H4 (cell line): Measurements from ENCODE around the gene DIP2C. TPM values are rescaled to one million over a fixed set of nuclear protein-coding genes. Genes with fewer than 3 reads are reported as not detected.
"Not testable (repeated sequence)": the region's sequence is repeated elsewhere in the genome, so short reads cannot be mapped to it uniquely, and the experiment has no call there.

ENCODE experiments used
- DNase-seq: peaks from one replicate; pipeline ENCODE4 v3.0.0-alpha.2; 2015; ENCODE audit warnings: low spot score
- total RNA-seq: library from RNA; depleted of rRNA; stranded (reverse); fragments of >200 nt; shearing (Covaris generic); gene quantifications from 2 replicates; pipeline ENCODE4 v1.2.3, GENCODE V29; 2014

DIP2C gene
- total RNA-seq, 1 experiment from 2014 or later: 2.3 TPM

DNA sequence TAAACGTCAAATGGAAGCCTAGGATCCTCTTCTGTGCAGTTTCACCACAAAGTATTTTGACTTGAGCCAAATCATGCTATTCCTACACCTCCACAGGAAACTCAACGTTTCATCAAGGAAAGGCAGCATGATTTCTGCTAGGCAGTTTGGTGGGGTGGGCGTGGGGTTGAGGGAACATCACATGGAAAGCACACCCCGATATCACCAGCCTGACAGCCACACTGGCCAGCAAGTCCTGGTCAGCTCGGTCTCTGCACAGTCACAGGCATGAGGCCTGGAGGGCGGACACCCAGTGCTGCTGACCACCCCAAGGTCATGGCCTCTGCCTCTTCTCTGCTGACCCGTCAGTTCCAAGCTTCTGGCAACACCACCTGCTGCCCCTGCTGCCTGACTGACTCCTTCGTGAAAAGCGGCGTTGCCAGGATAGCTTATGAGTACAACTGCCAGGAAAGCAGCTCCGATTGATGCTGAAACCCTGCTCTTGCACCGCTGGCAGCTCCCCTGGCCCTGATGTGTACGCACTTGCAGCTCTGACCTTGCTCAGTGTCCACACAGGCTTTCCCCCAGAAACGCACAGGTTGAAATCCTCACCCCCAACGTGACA is 171.5 kb downstream of the DIP2C start:
- no peak for DNase-seq

GRCh38 chr10:517241-517830 is 172.1 kb downstream of the DIP2C start:
- no peak for DNase-seq

DNA sequence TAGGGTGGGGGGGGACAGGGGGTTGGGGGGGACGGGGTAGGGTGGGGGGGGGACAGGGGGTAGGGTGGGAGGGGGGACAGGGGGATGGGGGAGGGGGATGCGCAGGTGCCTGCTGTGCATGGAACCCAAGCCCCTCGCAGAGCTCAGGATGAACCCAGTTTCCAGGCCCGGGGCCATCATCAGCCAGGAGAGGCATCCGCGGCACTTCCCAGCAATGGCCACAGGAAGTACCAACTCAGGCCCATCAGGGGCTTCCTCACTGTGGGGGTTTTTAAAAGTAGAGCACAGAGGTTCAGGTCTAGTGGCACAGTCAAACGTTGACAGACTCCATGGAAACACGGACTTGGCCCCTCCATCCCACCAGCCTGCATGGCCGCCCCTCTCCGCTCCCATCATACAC is 172.7 kb downstream of the DIP2C start:
- DNase-seq: no peak

- DNase-seq: no peak
Measured at GRCh38 chr10:515674-516073, 173.8 kb downstream of the DIP2C start.

- no peak for DNase-seq
Measured at GRCh38 chr10:514137-514671, 175.3 kb downstream of the DIP2C start.

DNA sequence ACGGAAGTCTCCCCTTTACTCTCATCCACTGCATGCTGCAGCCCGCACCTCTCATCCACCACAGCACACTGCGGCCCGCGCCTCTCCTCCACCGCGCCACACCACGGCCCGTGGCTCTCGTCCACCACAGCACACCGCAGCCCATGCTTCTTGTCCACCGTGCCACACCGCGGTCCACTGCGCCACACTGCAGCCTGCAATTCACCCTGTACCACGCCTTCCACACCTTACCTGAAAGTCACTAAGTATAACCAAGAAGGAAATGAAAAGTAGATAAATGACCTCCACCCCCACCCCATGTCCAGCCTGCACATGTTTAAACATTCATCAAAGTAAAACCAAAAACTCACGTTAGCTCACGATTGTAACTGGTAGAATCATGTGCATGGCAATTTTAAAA is 176.1 kb downstream of the DIP2C start:
- no peak for DNase-seq

DNA sequence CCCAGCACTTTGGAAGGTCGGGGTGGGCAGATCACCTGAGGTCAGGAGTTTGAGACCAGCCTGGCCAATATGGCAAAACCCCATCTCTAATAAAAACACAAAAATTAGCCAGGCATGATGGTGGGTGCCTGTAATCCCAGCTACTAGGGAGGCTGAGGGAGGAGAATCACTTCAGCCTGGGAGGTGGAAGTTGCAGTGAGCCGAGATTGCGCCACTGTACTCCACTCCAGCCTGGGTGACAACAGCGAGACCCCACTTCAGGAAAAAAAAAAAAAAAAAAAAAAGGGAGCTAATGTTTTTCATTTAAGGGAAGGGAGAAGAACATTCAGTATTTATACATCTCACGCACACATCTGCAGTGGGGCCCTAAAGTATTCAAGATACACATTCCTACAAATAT is 176.8 kb downstream of the DIP2C start:
- DNase-seq: not testable (repeated sequence)

DNA sequence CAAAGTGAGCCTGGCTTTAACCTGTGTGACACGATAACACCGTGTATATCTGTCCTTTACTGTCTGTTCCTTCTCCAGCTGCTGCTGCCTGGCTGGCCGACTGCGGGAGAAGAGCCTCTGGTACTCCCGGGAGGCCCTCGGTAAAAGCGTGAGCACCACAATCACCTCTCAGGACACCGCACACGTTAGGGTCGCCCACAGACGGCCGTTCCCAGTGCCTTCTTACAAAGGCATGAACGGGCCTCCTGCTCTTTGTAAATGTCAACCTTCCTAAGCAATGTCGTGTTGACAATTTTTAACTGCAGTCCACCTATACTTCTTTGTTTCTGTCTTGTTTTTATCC is 177.6 kb downstream of the DIP2C start:
- no peak for DNase-seq

DNA sequence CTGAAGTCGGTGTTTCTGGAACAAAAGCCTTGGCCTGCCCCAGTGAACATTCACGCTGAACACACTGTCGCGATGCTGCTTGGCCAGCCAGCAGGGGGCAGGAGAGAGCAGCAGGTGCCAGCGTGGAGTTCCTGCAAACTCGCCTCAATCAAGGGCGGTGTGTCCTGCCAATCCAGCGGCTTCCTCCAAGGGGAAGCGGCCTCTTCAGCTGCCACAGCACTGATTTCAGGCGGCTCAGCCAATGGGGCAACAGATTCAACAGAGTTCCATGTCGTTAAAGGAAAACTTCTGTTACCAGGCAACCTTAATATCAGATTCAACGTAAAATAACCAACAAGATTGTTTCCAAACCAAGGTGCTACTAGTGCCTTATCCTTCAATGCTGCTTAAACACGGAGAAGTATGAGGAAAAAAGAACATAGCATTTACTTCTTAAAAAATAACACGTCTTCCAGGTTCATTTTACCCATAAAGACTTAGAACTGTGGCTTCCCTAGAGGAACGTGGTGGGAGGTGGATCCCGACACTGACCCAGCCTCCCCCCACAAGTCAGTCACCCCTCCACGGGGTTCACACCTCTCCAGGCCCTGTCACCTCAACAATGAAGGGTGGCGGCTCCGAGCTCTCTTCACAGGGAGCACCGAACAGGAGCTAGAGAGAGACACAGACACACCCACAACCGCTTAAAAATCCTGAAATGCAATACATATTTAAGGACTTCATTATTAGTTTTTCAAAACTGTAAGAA is 178.2 kb downstream of the DIP2C start:
- peak; percentile 79 for DNase-seq

DNA sequence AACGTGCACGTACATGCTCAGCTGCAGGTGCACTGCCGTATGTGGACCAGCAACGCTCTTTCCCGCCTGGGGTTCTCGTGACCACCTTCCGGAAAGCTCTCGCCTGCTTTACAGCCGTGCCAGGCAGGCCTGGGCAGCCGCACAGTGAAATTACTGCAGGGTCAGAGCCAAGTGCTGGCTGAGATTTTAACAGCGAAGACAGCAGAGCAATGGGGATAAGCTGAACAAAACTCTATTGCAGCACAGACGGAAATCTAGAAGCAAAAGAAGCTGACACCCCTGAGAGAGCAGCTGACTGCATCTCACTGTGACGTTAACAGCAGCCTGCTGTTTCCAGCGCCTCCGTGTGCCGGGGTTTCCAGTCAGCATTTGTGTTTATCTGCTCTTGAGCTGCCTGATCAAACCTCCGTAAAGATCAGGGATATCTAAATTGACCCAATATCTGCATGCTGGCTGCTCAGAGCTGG is 179.0 kb downstream of the DIP2C start:
- DNase-seq: no peak

- no peak for DNase-seq
Measured at GRCh38 chr10:509361-510102, 179.9 kb downstream of the DIP2C start.

GRCh38 chr10:508726-509125 is 180.7 kb downstream of the DIP2C start:
- DNase-seq: no peak

- no peak for DNase-seq
Measured at GRCh38 chr10:507908-508444, 181.5 kb downstream of the DIP2C start.

DNA sequence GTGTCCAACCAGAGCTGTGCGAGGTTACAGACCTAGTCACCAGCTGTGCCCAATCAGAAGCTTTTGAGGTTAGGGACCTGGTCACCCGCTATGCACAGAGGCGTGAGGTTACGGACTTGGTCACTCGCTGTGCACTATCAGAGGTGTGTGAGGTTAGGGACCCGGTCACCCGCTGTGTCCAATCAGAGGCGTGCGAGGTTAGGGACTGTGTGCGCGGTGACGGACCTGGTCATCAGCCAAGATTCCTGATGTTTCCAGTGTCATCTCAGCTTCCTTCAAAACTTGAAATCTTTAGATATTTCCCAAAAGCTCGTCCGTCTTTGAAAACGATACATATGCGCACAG is 182.1 kb downstream of the DIP2C start:
- DNase-seq: no peak

GRCh38 chr10:506451-507354 is 182.8 kb downstream of the DIP2C start:
- no peak for DNase-seq

DNA sequence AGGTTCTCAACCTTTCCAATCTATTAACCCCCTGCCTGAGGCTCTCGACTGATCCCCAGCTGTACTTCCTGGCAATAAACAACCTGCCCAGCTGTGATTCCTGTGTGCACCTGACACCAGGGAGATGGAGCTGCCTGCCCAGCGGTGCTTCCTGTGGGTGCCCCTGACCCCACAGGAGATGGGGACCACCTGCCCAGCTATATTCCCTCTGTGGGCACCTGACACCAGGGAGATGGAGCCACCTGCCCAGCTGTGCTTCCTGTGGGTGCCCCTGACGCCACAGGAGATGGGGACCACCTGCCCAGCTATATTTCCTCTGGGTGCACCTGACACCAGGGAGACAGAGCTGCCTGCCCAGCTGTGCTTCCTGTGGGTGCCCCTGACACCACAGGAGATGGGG is 184.0 kb downstream of the DIP2C start:
- DNase-seq: no peak

- no peak for DNase-seq
Measured at GRCh38 chr10:504806-505205, 184.7 kb downstream of the DIP2C start.

GRCh38 chr10:504121-504611 is 185.3 kb downstream of the DIP2C start:
- DNase-seq: no peak

GRCh38 chr10:501596-501995 is 187.9 kb downstream of the DIP2C start:
- DNase-seq: no peak

DNA sequence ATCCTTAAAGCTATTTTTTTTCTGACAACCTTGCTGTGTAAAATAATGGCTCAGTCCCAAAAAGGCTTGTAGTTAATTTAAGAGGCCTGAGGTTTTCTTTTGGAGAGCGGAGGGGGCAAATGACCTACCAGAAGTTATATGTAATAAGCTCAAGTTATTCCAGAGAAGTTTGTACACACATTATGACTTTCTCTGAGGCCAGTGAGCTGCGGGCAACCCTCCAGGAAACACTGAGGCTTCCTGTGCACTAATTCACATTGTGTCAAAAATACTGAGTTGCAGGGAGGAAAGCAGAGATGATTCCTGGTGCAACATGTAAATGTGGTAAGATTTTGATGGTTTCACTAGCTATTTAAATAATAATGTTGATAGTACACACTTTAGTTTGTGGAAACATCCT is 188.6 kb downstream of the DIP2C start:
- no peak for DNase-seq

DNA sequence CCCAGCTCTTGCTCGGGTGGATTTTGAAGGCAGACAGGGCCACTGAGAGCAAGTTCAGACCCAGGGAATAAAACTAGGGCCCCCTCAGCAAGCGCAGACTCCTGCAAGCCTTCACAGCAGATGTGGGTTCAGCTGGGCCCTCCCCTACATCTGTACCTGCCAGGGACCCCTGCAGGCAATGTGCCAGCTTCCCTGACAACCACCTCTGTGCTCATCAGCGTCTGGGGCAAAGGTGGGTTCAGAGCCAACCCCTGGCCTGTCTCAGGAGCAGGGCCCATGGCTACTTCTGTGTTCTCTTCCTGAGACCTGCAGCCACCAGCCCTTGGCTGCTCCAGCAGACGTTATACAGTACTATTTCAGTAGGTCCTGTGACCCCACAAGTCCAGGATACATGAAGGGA is 189.5 kb downstream of the DIP2C start:
- no peak for DNase-seq
